ENCODE results near the gene CLMN. TPM values are rescaled to one million over a fixed set of nuclear protein-coding genes. Genes with fewer than 3 reads are reported as not detected.

Gene CLMN
- polyA plus RNA-seq = 1 to 10 TPM; 1.6 to 2.3 TPM

GRCh38 chr14:95319312-95320077 is at the start of gene CLMN:
TSS of gene CLMN (minus strand) at chr14:95319908. CDS start at chr14:95319792, 116 bp downstream.
- Histone ChIP-seq H3K27me3 (ENCODE audit: control insufficient read depth in 1 of 2, insufficient read depth in 2 of 2, low read length in 2 of 2) (no peaks in the 10 kb centered on the region), H3K27ac (ENCODE audit: low read depth in 2 of 2, low read length in 1 of 2) (peak within 1 kb of the TSS; percentile 22 to 52), H3K4me1 (ENCODE audit: control insufficient read depth in 2 of 2, insufficient read depth in 2 of 2, low read length in 1 of 2) (peaks cover 6 to 22% of the 10 kb centered on the region in 2 donors), H3K4me3 (ENCODE audit: low read depth in 1 of 2, low read length in 2 of 2) (peak within 1 kb of the TSS; percentile 61 to 62), H3K9me3 (ENCODE audit: control insufficient read depth in 2 of 2, insufficient read depth in 1 of 2, low read depth in 1 of 2, low read length in 1 of 2) (no peaks in the 10 kb centered on the region), H3K36me3 (ENCODE audit: control insufficient read depth in 2 of 2, insufficient read depth in 2 of 2, low read length in 1 of 2) (no peaks in the 10 kb centered on the region)
- 0 to 1% methylated on average over 37 to 98 of the region's 98 CpGs for WGBS, 2 donors

GRCh38 chr14:95365401-95365800 is 45.7 kb upstream of the CLMN start:
- H3K36me3 ChIP-seq (ENCODE audit: control insufficient read depth in 2 of 2, insufficient read depth in 2 of 2, low read length in 1 of 2) = no peaks in the 10 kb centered on the region
- H3K27me3 ChIP-seq (ENCODE audit: control insufficient read depth in 1 of 2, insufficient read depth in 2 of 2, low read length in 2 of 2) = no peaks in the 10 kb centered on the region
- no peaks in the 10 kb centered on the region for H3K9me3 ChIP-seq (ENCODE audit: control insufficient read depth in 2 of 2, insufficient read depth in 1 of 2, low read depth in 1 of 2, low read length in 1 of 2)
- no peak overlapping the region for H3K27ac ChIP-seq (ENCODE audit: low read depth in 2 of 2, low read length in 1 of 2)
- H3K4me3 ChIP-seq (ENCODE audit: low read depth in 1 of 2, low read length in 2 of 2) = no peak overlapping the region
- H3K4me1 ChIP-seq (ENCODE audit: control insufficient read depth in 2 of 2, insufficient read depth in 2 of 2, low read length in 1 of 2) = peaks cover 0 to 2% of the 10 kb centered on the region in 2 donors
- 76 to 78% methylated on average over 2 of the region's 2 CpGs for WGBS, 2 donors

GRCh38 chr14:95364481-95365209 is 44.9 kb upstream of the CLMN start:
- H3K27me3 ChIP-seq (ENCODE audit: control insufficient read depth in 1 of 2, insufficient read depth in 2 of 2, low read length in 2 of 2) = no peaks in the 10 kb centered on the region
- no peaks in the 10 kb centered on the region for H3K36me3 ChIP-seq (ENCODE audit: control insufficient read depth in 2 of 2, insufficient read depth in 2 of 2, low read length in 1 of 2)
- H3K9me3 ChIP-seq (ENCODE audit: control insufficient read depth in 2 of 2, insufficient read depth in 1 of 2, low read depth in 1 of 2, low read length in 1 of 2) = no peaks in the 10 kb centered on the region
- 76 to 79% methylated on average over 7 of the region's 7 CpGs for WGBS, 2 donors
- H3K27ac ChIP-seq (ENCODE audit: low read depth in 2 of 2, low read length in 1 of 2) = no peak overlapping the region
- no peak overlapping the region for H3K4me3 ChIP-seq (ENCODE audit: low read depth in 1 of 2, low read length in 2 of 2)
- peaks cover 0 to 2% of the 10 kb centered on the region in 2 donors for H3K4me1 ChIP-seq (ENCODE audit: control insufficient read depth in 2 of 2, insufficient read depth in 2 of 2, low read length in 1 of 2)

- Histone ChIP-seq H3K36me3 (ENCODE audit: control insufficient read depth in 2 of 2, insufficient read depth in 2 of 2, low read length in 1 of 2) (no peaks in the 10 kb centered on the region), H3K27ac (ENCODE audit: low read depth in 2 of 2, low read length in 1 of 2) (no peak overlapping the region), H3K27me3 (ENCODE audit: control insufficient read depth in 1 of 2, insufficient read depth in 2 of 2, low read length in 2 of 2) (no peaks in the 10 kb centered on the region), H3K4me3 (ENCODE audit: low read depth in 1 of 2, low read length in 2 of 2) (no peak overlapping the region), H3K9me3 (ENCODE audit: control insufficient read depth in 2 of 2, insufficient read depth in 1 of 2, low read depth in 1 of 2, low read length in 1 of 2) (no peaks in the 10 kb centered on the region), H3K4me1 (ENCODE audit: control insufficient read depth in 2 of 2, insufficient read depth in 2 of 2, low read length in 1 of 2) (peaks cover 0 to 2% of the 10 kb centered on the region in 2 donors)
- 74 to 79% methylated on average over 11 of the region's 11 CpGs for WGBS, 2 donors
Observed at GRCh38 chr14:95363468-95363954, 43.8 kb upstream of the CLMN start.

GRCh38 chr14:95362138-95362494 is 42.4 kb upstream of the CLMN start:
- H3K36me3 ChIP-seq (ENCODE audit: control insufficient read depth in 2 of 2, insufficient read depth in 2 of 2, low read length in 1 of 2) = no peaks in the 10 kb centered on the region
- H3K27ac ChIP-seq (ENCODE audit: low read depth in 2 of 2, low read length in 1 of 2) = no peak overlapping the region
- H3K4me1 ChIP-seq (ENCODE audit: control insufficient read depth in 2 of 2, insufficient read depth in 2 of 2, low read length in 1 of 2) = peaks cover 0 to 2% of the 10 kb centered on the region in 2 donors
- WGBS, 2 donors = 48 to 64% methylated on average over 9 of the region's 9 CpGs
- H3K27me3 ChIP-seq (ENCODE audit: control insufficient read depth in 1 of 2, insufficient read depth in 2 of 2, low read length in 2 of 2) = no peaks in the 10 kb centered on the region
- H3K9me3 ChIP-seq (ENCODE audit: control insufficient read depth in 2 of 2, insufficient read depth in 1 of 2, low read depth in 1 of 2, low read length in 1 of 2) = no peaks in the 10 kb centered on the region
- no peak overlapping the region for H3K4me3 ChIP-seq (ENCODE audit: low read depth in 1 of 2, low read length in 2 of 2)

GRCh38 chr14:95361373-95362137 is 41.8 kb upstream of the CLMN start:
- Histone ChIP-seq H3K27me3 (ENCODE audit: control insufficient read depth in 1 of 2, insufficient read depth in 2 of 2, low read length in 2 of 2) (no peaks in the 10 kb centered on the region), H3K4me3 (ENCODE audit: low read depth in 1 of 2, low read length in 2 of 2) (no peak overlapping the region)
- 19% methylated on average over 19 of the region's 19 CpGs for WGBS, 2 donors

GRCh38 chr14:95360828-95361227 is 41.1 kb upstream of the CLMN start:
- 81 to 86% methylated on average over 9 of the region's 9 CpGs for WGBS, 2 donors
- Histone ChIP-seq H3K9me3 (ENCODE audit: control insufficient read depth in 2 of 2, insufficient read depth in 1 of 2, low read depth in 1 of 2, low read length in 1 of 2) (no peaks in the 10 kb centered on the region), H3K4me3 (ENCODE audit: low read depth in 1 of 2, low read length in 2 of 2) (no peak overlapping the region), H3K36me3 (ENCODE audit: control insufficient read depth in 2 of 2, insufficient read depth in 2 of 2, low read length in 1 of 2) (no peaks in the 10 kb centered on the region), H3K27me3 (ENCODE audit: control insufficient read depth in 1 of 2, insufficient read depth in 2 of 2, low read length in 2 of 2) (no peaks in the 10 kb centered on the region), H3K27ac (ENCODE audit: low read depth in 2 of 2, low read length in 1 of 2) (no peak overlapping the region), H3K4me1 (ENCODE audit: control insufficient read depth in 2 of 2, insufficient read depth in 2 of 2, low read length in 1 of 2) (peaks cover 0 to 2% of the 10 kb centered on the region in 2 donors)

More at GRCh38 chr14:95361373-95362137, 41.8 kb upstream of the CLMN start:
- Histone ChIP-seq H3K36me3 (ENCODE audit: control insufficient read depth in 2 of 2, insufficient read depth in 2 of 2, low read length in 1 of 2) (no peaks in the 10 kb centered on the region), H3K27ac (ENCODE audit: low read depth in 2 of 2, low read length in 1 of 2) (no peak overlapping the region), H3K4me1 (ENCODE audit: control insufficient read depth in 2 of 2, insufficient read depth in 2 of 2, low read length in 1 of 2) (peaks cover 0 to 2% of the 10 kb centered on the region in 2 donors), H3K9me3 (ENCODE audit: control insufficient read depth in 2 of 2, insufficient read depth in 1 of 2, low read depth in 1 of 2, low read length in 1 of 2) (no peaks in the 10 kb centered on the region)

- Histone ChIP-seq H3K4me3 (ENCODE audit: low read depth in 1 of 2, low read length in 2 of 2) (no peak overlapping the region), H3K36me3 (ENCODE audit: control insufficient read depth in 2 of 2, insufficient read depth in 2 of 2, low read length in 1 of 2) (no peaks in the 10 kb centered on the region), H3K27me3 (ENCODE audit: control insufficient read depth in 1 of 2, insufficient read depth in 2 of 2, low read length in 2 of 2) (no peaks in the 10 kb centered on the region), H3K9me3 (ENCODE audit: control insufficient read depth in 2 of 2, insufficient read depth in 1 of 2, low read depth in 1 of 2, low read length in 1 of 2) (no peaks in the 10 kb centered on the region), H3K27ac (ENCODE audit: low read depth in 2 of 2, low read length in 1 of 2) (no peak overlapping the region), H3K4me1 (ENCODE audit: control insufficient read depth in 2 of 2, insufficient read depth in 2 of 2, low read length in 1 of 2) (peaks cover 0 to 2% of the 10 kb centered on the region in 2 donors)
- 50 to 61% methylated on average over 47 of the region's 47 CpGs for WGBS, 2 donors
Observed at GRCh38 chr14:95359994-95360826, 40.5 kb upstream of the CLMN start.

Measured in esophagus (tissue), 2 donors.